ENCODE results near the gene MIOS. TPM values are rescaled to one million over a fixed set of nuclear protein-coding genes. Genes with fewer than 3 reads are reported as not detected.

The MIOS gene
- total RNA-seq, 1 experiment from 2014 or later = 41.3 TPM

GRCh38 chr7:7628476-7628875 is 61.8 kb downstream of the MIOS start (continued):
- TF ChIP-seq ZNF423 (CRISPR knock-in tag; IDR thresholded peaks at IDR 0.05) (no peak), CREB1 (CRISPR knock-in tag; IDR thresholded peaks at IDR 0.05) (no peak), NFYB (CRISPR knock-in tag; conservative IDR thresholded peaks at IDR 0.05; ENCODE audit: low read depth) (no peak), ERG (CRISPR knock-in tag; IDR thresholded peaks at IDR 0.05) (no peak), NFATC4 (CRISPR knock-in tag; IDR thresholded peaks at IDR 0.05) (no peak)

- Mint-ChIP-seq H3K9me3 (peaks cover 65% of the 10 kb centered on the region), H3K36me3 (peaks cover 39% of the 10 kb centered on the region), H3K27me3 (ENCODE audit: low read depth) (no peaks in the 10 kb centered on the region), H3K27ac (no peak overlapping the region), H3K4me1 (no peaks in the 10 kb centered on the region), H3K4me3 (no peak overlapping the region)
- ChIA-PET POLR2A (no interaction called here), CTCF (interaction anchor here (1.0 kb wide), 1 partner anchor 10 kb away, joined by 3 read pairs; the partner anchor contains the start of gene UMAD1)
- no peak for ATAC-seq
- TF ChIP-seq TEAD1 (CRISPR knock-in tag; IDR thresholded peaks at IDR 0.05) (no peak), AR (CRISPR knock-in tag; IDR thresholded peaks at IDR 0.05) (no peak), CDX4 (CRISPR knock-in tag; IDR thresholded peaks at IDR 0.05; ENCODE audit: borderline replicate concordance) (no peak), ETV6 (CRISPR knock-in tag; IDR thresholded peaks at IDR 0.05) (no peak), ATF6 (CRISPR knock-in tag; IDR thresholded peaks at IDR 0.05) (no peak)
- DNase-seq (ENCODE audit: low spot score) = no peak
Observed at GRCh38 chr7:7630626-7631329, 64.1 kb downstream of the MIOS start.

- peak overlapping the region; percentile 98 for H3K27ac Mint-ChIP-seq
- H3K27me3 Mint-ChIP-seq (ENCODE audit: low read depth) = no peaks in the 10 kb centered on the region
- peak overlapping the region; percentile 98 for H3K4me3 Mint-ChIP-seq
- H3K4me1 Mint-ChIP-seq = peaks cover 32% of the 10 kb centered on the region
- ATAC-seq = no peak
- CTCF ChIA-PET = no interaction called here
- no peaks in the 10 kb centered on the region for H3K9me3 Mint-ChIP-seq
- DNase-seq (ENCODE audit: low spot score) = no peak
- H3K36me3 Mint-ChIP-seq = peaks cover 13% of the 10 kb centered on the region
- POLR2A ChIA-PET = interaction anchor here (0.6 kb wide), 1 partner anchor 447 kb away, joined by 8 read pairs; no protein-coding TSS in a partner anchor
- TF ChIP-seq ZNF281 (CRISPR knock-in tag; IDR thresholded peaks at IDR 0.05) = no peak
- no peak for TF ChIP-seq CREB1 (CRISPR knock-in tag; IDR thresholded peaks at IDR 0.05)
- TF ChIP-seq ELF4 (CRISPR knock-in tag; IDR thresholded peaks at IDR 0.05; ENCODE audit: low read depth) = no peak
- no peak for TF ChIP-seq MLX (CRISPR knock-in tag; IDR thresholded peaks at IDR 0.05)
- no peak for TF ChIP-seq PRDM15 (CRISPR knock-in tag; IDR thresholded peaks at IDR 0.05)
- TF ChIP-seq CBFB (CRISPR knock-in tag; IDR thresholded peaks at IDR 0.05; ENCODE audit: low read depth) = no peak
- no peak for TF ChIP-seq ZNF219 (CRISPR knock-in tag; IDR thresholded peaks at IDR 0.05; ENCODE audit: borderline replicate concordance)
Observed at GRCh38 chr7:7639421-7639820, 72.7 kb downstream of the MIOS start.

Measured in WTC11 (cell line).